Effector memory CD4-positive, alpha-beta T cell (primary cell): ENCODE results near the gene TMX4.
"Not testable (repeated sequence)": the region's sequence is repeated elsewhere in the genome, so short reads cannot be mapped to it uniquely, and the experiment has no call there.

Experiments
- DNase-seq, 3 donors: peaks; one replicate each; pipeline ENCODE4 v3.0.0-alpha.2; 2020
- H3K27ac ChIP-seq: 2 replicates; pipeline ENCODE4 v1.7.0; 2013; ENCODE audit warnings: mild to moderate bottlenecking, low read length, moderate library complexity; ENCODE audit not compliant: insufficient read depth, poor library complexity, severe bottlenecking
- H3K27me3 ChIP-seq: replicated peaks from 2 replicates; pipeline ENCODE4 v1.7.0; 2013; ENCODE audit warnings: mild to moderate bottlenecking, low read length; ENCODE audit not compliant: insufficient read depth, control insufficient read depth, poor library complexity, severe bottlenecking
- H3K36me3 ChIP-seq: 2 replicates; pipeline ENCODE4 v1.7.0; 2013; ENCODE audit warnings: mild to moderate bottlenecking, low read length, moderate library complexity; ENCODE audit not compliant: control insufficient read depth, insufficient read depth
- H3K4me1 ChIP-seq: 2 replicates; pipeline ENCODE4 v1.7.0; 2013; ENCODE audit warnings: low read length, mild to moderate bottlenecking; ENCODE audit not compliant: control insufficient read depth, insufficient read depth, poor library complexity, severe bottlenecking
- H3K4me3 ChIP-seq: 2 replicates; pipeline ENCODE4 v1.7.0; 2013; ENCODE audit warnings: low read length, low read depth, mild to moderate bottlenecking; ENCODE audit not compliant: insufficient read depth, poor library complexity, severe bottlenecking
- H3K9me3 ChIP-seq: 2 replicates; pipeline ENCODE4 v1.7.0; 2013; ENCODE audit warnings: mild to moderate bottlenecking, low read length, moderate library complexity; ENCODE audit not compliant: control insufficient read depth

The TMX4 gene

DNA sequence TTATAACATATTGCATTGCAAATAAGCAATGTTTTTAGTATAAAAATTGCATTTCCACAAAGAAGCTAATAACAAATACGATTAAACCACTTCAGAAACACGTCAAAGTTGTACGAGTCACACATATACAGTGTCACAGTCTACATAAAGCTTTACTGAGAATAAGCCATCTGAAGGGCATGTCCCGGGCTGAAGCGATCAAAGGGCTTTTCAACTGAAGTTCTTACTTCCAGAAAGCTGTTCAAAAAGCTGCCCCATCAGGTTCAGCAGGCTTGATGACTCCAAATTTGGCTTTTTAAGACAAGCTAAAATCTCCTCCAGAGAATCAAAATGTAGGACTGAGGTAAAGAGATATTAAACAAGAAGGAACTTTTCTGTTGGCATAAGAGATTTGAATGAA, 41.9 kb downstream of the TMX4 start:
- Histone ChIP-seq H3K27me3 (no peaks in the 10 kb centered on the region), H3K4me1 (no peaks in the 10 kb centered on the region), H3K27ac (no peak overlapping the region), H3K36me3 (peaks cover 16% of the 10 kb centered on the region), H3K9me3 (no peaks in the 10 kb centered on the region), H3K4me3 (no peak overlapping the region)
- no peak for DNase-seq

DNA sequence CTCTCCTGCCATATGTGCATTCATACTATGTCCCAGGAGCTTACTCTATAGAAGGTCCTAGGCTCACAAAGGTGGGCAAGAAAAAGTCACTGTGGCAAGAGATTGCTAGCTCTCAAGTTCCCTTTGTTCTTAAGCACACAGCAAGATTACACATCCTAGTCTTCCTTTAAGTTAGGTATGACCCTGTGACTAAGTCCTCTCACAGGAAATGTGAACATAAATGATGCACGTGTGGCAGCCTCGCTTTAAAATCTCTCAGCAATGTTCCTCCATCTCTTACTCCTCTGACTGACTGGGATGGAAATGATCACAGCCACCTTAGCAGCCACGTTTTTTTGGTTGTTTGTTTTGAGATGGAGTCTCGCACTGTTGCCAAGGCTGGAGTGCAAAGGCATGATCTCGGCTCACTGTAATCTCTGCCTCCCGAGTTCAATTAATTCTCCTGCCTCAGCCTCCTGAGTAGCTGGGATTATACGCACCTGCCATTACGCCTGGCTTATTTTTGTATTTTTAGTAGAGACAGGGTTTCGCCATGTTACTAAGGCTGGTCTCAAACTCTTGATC, 43.6 kb downstream of the TMX4 start:
- no peak overlapping the region for H3K4me3 ChIP-seq
- no peaks in the 10 kb centered on the region for H3K27me3 ChIP-seq
- H3K27ac ChIP-seq: no peak overlapping the region
- no peaks in the 10 kb centered on the region for H3K4me1 ChIP-seq
- H3K36me3 ChIP-seq: no peaks in the 10 kb centered on the region
- no peak for DNase-seq
- no peaks in the 10 kb centered on the region for H3K9me3 ChIP-seq

DNA sequence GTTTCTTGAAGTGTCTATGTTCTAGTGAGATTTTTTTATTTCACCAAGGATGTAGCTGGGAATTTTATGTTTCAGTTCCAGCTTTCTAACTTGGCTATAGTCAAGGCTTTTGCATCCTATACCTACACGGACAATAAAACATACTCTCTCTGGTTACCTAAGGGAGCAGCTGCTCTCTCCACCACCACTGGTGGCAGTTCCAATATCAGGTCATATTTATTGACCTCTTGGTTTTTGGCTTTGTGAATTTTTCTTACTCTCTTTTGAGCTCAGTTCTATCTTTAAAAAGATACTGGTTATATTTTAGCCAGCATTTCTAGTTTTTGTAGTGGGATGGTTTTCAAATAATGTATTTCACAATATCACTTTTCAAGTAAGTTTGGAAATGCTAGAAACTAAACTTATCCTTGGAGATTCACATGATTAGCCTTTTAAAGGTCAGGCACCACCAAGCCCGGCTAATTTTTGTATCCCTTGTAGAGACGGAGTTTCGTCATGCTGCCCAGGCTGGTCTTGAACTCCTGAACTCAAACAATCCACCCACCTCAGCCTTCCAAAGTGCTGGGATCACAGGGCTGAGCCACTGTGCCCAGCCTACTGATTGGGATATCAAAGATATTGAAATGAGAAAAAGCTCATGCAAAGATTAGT, 44.7 kb downstream of the TMX4 start:
- Histone ChIP-seq H3K27me3 (no peaks in the 10 kb centered on the region), H3K27ac (no peak overlapping the region)
- DNase-seq: no peak

DNA sequence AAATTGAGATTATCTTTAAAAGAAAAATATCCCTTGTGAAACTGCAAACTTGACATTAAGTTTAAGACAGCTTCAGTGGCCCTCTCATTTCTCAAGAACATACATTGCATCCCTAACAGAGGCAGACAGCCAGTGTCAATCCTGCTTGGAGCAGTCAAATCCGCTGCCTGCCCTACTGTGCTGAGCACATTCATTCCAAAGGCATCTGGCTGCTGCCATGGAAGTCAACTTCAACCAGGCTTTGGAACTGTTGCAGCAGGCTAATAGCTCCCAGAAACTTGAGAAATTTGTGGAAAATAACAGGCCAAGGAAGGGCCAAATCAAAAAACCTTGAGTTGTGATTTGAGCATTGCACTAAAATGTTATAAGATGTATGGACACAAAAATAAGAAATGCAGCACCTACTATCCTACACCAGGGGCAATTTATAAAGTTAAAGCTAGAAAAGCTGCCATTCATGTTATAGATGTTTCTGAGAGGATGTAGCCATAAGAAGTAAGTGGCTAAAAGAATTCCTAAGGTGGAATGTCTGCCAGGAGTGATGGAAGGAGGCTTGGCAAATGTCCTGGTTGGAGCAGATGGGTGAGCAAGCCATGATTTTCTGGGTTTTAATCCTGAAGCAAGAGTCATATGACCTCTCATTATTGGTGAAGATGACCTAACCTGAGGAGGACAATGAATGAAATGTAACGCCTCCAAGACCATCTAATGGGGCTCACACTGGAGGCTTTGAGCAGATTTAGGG, 47.9 kb downstream of the TMX4 start:
- DNase-seq: no peak
- no peaks in the 10 kb centered on the region for H3K4me1 ChIP-seq
- no peaks in the 10 kb centered on the region for H3K36me3 ChIP-seq
- no peaks in the 10 kb centered on the region for H3K9me3 ChIP-seq
- no peak overlapping the region for H3K4me3 ChIP-seq
- no peaks in the 10 kb centered on the region for H3K27me3 ChIP-seq
- H3K27ac ChIP-seq: no peak overlapping the region

More for the DNA sequence above, 44.7 kb downstream of the TMX4 start:
- Histone ChIP-seq H3K9me3 (no peaks in the 10 kb centered on the region), H3K4me3 (no peak overlapping the region), H3K4me1 (no peaks in the 10 kb centered on the region), H3K36me3 (no peaks in the 10 kb centered on the region)

DNA sequence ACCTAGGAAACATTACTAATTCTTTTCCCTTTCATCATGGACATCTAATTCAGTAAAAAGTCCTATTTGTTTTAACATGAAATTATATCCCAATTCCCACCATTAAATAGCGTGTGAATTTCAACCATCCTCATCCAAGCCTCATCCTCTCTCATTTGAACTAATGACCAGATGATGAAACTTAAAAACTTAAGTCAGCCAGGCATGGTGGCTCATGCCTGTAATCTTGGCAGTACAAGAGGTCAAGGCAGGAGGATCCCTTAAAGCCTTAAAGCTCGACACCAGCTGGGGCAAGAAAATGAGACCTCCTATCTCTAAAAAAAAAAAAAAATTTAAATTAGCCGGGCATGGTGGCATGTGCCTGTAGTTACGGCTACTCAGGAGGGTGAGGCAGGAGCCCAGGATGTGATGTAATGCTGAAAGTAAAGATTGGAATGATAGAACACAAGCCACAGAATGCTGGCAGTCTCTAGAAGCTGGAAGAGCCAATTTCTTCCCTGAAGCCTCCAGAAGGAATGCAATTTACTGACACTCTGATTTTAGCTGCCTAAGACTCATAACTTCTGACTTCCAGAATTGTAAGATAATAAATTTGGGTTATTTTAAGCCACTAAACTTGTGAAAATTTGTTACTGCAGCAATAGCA, 52.2 kb downstream of the TMX4 start:
- no peaks in the 10 kb centered on the region for H3K4me1 ChIP-seq
- no peaks in the 10 kb centered on the region for H3K9me3 ChIP-seq
- H3K27me3 ChIP-seq: no peaks in the 10 kb centered on the region
- H3K27ac ChIP-seq: no peak overlapping the region
- no peak for DNase-seq
- H3K36me3 ChIP-seq: no peaks in the 10 kb centered on the region
- no peak overlapping the region for H3K4me3 ChIP-seq

DNA sequence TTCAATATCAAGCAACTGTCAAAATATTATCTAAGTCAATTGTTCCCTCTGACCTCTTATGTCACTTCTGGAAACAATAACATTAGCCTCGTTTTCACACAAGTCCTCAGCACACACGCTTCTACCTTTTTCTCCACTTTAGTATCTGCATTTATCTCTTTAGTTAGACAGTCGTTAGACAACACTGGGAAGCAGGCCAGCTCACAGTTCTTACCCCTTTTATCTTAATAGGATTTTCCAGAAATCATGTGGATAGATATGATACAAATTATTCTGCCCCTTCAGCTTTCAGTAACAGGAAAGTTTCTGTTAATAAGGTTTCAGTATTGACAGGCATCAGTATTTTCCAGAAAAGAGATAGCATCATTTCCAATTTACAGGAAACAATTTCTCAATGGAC, 53.4 kb downstream of the TMX4 start:
- Histone ChIP-seq H3K9me3 (no peaks in the 10 kb centered on the region), H3K27ac (no peak overlapping the region), H3K27me3 (no peaks in the 10 kb centered on the region), H3K4me1 (no peaks in the 10 kb centered on the region), H3K36me3 (no peaks in the 10 kb centered on the region), H3K4me3 (no peak overlapping the region)
- DNase-seq: no peak

DNA sequence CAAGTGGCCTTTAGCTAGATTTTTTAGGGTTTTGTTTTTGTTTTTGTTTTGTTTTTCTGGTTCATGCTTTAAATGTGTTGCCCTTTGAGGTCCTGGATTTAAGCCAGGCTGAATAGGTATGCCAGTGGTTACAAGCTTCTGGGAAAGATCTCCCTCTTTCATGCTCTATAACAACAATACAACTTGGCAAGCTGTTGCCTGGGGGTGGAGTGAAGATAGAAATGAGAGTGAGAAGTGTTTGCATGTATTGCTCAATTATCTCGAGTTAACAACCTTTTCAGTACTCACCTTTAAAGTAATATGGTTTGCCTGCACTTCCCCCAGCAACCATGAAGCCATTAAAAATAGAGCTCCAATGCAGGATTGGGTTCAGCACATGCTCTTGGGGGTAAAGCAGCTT, 60.1 kb downstream of the TMX4 start:
- Histone ChIP-seq H3K36me3 (no peaks in the 10 kb centered on the region), H3K9me3 (no peaks in the 10 kb centered on the region), H3K4me3 (no peak overlapping the region), H3K27ac (no peak overlapping the region), H3K27me3 (no peaks in the 10 kb centered on the region), H3K4me1 (no peaks in the 10 kb centered on the region)
- no peak for DNase-seq

DNA sequence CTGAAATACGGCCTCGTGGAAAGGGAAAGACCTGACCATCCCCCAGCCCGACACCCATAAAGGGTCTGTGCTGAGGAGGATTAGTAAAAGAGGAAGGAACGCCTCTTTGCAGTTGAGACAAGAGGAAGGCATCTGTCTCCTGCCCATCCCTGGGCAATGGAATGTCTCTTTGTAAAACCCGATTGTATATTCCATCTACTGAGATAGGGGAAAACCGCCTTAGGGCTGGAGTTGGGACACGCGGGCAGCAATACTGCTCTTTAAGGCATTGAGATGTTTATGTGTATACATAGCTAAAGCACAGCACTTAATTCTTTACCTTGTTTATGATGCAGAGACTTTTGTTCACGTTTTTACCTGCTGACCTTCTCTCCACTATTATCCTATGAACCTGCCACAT, 63.0 kb downstream of the TMX4 start:
- not testable (repeated sequence) for H3K27me3 ChIP-seq

DNA sequence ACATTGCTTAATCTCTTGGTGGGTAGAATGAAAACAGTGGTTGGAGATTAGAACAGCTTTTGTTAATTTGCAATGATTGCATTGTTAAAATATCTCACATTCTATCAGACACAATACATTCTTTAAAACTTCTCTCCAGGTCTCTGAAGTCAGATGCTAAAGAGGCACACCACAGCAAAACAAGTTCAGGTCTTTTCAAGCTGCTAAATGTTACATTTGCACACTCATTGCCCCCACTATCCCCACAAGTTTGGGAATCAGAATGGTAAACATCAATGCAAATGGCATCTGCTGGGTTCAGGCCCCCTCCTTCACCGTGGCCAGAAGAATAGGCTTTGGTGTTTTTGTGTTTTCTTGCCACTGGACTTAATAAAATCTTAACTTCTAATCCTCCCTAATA, 69.2 kb downstream of the TMX4 start:
- Histone ChIP-seq H3K9me3 (no peaks in the 10 kb centered on the region), H3K27me3 (no peaks in the 10 kb centered on the region), H3K4me1 (no peaks in the 10 kb centered on the region), H3K36me3 (no peaks in the 10 kb centered on the region), H3K27ac (no peak overlapping the region), H3K4me3 (no peak overlapping the region)
- no peak for DNase-seq

More for the DNA sequence above, 63.0 kb downstream of the TMX4 start:
- not testable (repeated sequence) for H3K4me3 ChIP-seq, H3K9me3 ChIP-seq, DNase-seq, H3K4me1 ChIP-seq, H3K27ac ChIP-seq, H3K36me3 ChIP-seq

DNA sequence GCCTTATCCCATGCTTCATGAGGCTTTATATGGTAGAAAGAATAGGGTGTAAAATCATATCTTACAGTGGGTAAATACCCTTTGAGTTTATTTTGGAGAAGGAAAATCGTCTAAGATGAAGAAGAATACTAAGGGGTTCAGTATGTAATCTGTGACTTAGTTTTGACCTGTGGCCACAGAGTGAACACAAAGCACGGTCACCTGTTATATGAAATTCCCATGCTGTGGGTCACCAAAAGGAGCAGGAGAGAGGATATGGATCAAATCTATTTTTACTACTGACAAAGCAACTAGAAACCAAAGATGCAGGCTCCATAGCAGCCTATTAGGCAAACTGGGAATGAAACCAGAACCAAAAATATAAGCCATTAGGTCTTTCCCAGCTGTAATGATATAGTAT, 75.7 kb downstream of the TMX4 start:
- no peaks in the 10 kb centered on the region for H3K36me3 ChIP-seq
- DNase-seq: no peak
- no peak overlapping the region for H3K4me3 ChIP-seq
- H3K4me1 ChIP-seq: no peaks in the 10 kb centered on the region
- no peaks in the 10 kb centered on the region for H3K27me3 ChIP-seq
- no peak overlapping the region for H3K27ac ChIP-seq
- no peaks in the 10 kb centered on the region for H3K9me3 ChIP-seq
